Measurements from ENCODE around the gene ANKRD34A. TPM values are rescaled to one million over a fixed set of nuclear protein-coding genes. Genes with fewer than 3 reads are reported as not detected.

Gene ANKRD34A
- total and polyA plus RNA-seq, 2 of the 13 experiments (the other 11 are each of a cell fraction or from before 2014, with no cell fraction given): 0.05 to 0.07 TPM

- peak; percentile 71; the same call in 1 of the 2 replicates for TF ChIP-seq SALL2 (CRISPR knock-in tag; IDR thresholded peaks at IDR 0.05)
- TF ChIP-seq SYNCRIP (IDR thresholded peaks at IDR 0.05; ENCODE audit: insufficient read depth, low read depth, low read length): no peak
- TF ChIP-seq ZNF557 (CRISPR knock-in tag; IDR thresholded peaks at IDR 0.05): no peak; the same call in 1 of the 2 replicates
- TF ChIP-seq ATF6 (CRISPR knock-in tag; conservative IDR thresholded peaks at IDR 0.05): no peak
- peak; percentile 28; the same call in 1 of the 2 replicates for TF ChIP-seq ZSCAN9 (CRISPR knock-in tag; IDR thresholded peaks at IDR 0.05; ENCODE audit: borderline replicate concordance)
- TF ChIP-seq ZNF281 (CRISPR knock-in tag; IDR thresholded peaks at IDR 0.05; ENCODE audit: borderline replicate concordance): peak; percentile 69; the same call in 1 of the 2 replicates
- TF ChIP-seq U2AF2 (IDR thresholded peaks at IDR 0.05; ENCODE audit: low read depth, low read length): no peak
- peak; percentile 56; the same call in 1 of the 2 replicates for TF ChIP-seq ARNT2 (CRISPR knock-in tag; IDR thresholded peaks at IDR 0.05; ENCODE audit: low read depth)
- no peak for TF ChIP-seq ZNF530 (CRISPR knock-in tag; IDR thresholded peaks at IDR 0.05; ENCODE audit: low read depth)
- 0 out of 2 replicates have a peak, but pooled peaks have one; percentile 18 for TF ChIP-seq ETV5 (CRISPR knock-in tag; IDR thresholded peaks at IDR 0.05; ENCODE audit: borderline replicate concordance)
- TF ChIP-seq ZNF44 (CRISPR knock-in tag; IDR thresholded peaks at IDR 0.05): no peak
- no peak for TF ChIP-seq NR2C2 (CRISPR knock-in tag; IDR thresholded peaks at IDR 0.05; ENCODE audit: borderline replicate concordance)
- no peak for TF ChIP-seq ZNF891 (CRISPR knock-in tag; IDR thresholded peaks at IDR 0.05)
- peak; percentile 17 for TF ChIP-seq IKZF4 (CRISPR knock-in tag; IDR thresholded peaks at IDR 0.05; ENCODE audit: borderline replicate concordance, low read depth, not compliant biosample characterization)
- peak; percentile 15; the same call in 1 of the 2 replicates for TF ChIP-seq GATA4 (IDR thresholded peaks at IDR 0.05; ENCODE audit: borderline replicate concordance, low read depth)
- no peak for TF ChIP-seq ZNF737 (CRISPR knock-in tag; IDR thresholded peaks at IDR 0.05; ENCODE audit: borderline replicate concordance)
- no peak for TF ChIP-seq NONO (IDR thresholded peaks at IDR 0.05)
- no peak for TF ChIP-seq NONO (CRISPR knock-in tag; conservative IDR thresholded peaks at IDR 0.05)
- TF ChIP-seq POLR2AphosphoS5 (IDR thresholded peaks at IDR 0.05; ENCODE audit: low read depth, low read length): peak; percentile 66
- TF ChIP-seq SRSF1 (optimal IDR thresholded peaks at IDR 0.05; ENCODE audit: low read depth, low read length): peak; percentile 46
- peak; percentile 51; the same call in 1 of the 2 replicates for TF ChIP-seq CSRNP1 (CRISPR knock-in tag; IDR thresholded peaks at IDR 0.05)
- TF ChIP-seq THYN1 (CRISPR knock-in tag; IDR thresholded peaks at IDR 0.05; ENCODE audit: borderline replicate concordance, low read depth): no peak
- peak; percentile 44; the same call in 1 of the 2 replicates for TF ChIP-seq HOXD1 (CRISPR knock-in tag; IDR thresholded peaks at IDR 0.05)
Measured at GRCh38 chr1:145957443-145958319, 6.7 kb downstream of the ANKRD34A start, which contains the start of gene LIX1L (continued).
